ENCODE data around the gene FAM72A.
A peak's percentile ranks its signal among the peaks of the same experiment; 100 is the strongest.
"Not testable (repeated sequence)": the region's sequence is repeated elsewhere in the genome, so short reads cannot be mapped to it uniquely, and the experiment has no call there.

FAM72A gene

DNA sequence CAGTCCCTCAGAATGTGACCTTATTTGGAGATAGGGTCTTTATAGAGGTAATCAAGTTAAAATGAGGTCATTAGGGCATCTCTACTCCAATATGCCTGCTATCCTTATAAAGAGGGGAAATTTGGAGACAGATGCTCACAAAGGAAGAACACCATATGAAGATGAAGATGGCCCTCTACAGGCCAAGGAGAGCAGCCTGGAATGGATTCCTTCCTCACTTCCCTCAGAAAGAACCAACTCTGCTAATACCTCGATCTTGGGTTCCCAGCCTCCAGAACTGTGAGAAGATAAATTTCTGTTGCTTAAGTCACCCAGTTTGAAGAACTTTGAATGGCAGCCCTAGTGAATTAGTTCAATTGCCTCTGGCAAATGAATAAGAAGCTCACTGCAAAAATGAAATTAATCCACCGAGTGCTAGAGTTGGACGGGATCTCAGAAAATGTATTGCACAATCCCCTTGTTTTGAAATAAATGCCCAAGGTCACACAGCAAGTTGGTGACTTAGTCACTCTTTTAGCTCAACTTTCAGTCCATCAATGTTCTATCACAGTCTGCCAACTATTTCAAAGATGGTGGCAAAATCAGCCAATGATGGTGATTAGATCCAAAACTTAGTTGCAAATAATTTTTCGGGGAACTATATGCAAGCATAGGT lies 27.1 kb downstream of the FAM72A start:
- DNase-seq (ENCODE audit: low read depth) = peak; percentile 73
- H3K4me3 ChIP-seq (ENCODE audit: low read depth, low read length) = peak overlapping the region; percentile 28
- TF ChIP-seq, protein P1, sequence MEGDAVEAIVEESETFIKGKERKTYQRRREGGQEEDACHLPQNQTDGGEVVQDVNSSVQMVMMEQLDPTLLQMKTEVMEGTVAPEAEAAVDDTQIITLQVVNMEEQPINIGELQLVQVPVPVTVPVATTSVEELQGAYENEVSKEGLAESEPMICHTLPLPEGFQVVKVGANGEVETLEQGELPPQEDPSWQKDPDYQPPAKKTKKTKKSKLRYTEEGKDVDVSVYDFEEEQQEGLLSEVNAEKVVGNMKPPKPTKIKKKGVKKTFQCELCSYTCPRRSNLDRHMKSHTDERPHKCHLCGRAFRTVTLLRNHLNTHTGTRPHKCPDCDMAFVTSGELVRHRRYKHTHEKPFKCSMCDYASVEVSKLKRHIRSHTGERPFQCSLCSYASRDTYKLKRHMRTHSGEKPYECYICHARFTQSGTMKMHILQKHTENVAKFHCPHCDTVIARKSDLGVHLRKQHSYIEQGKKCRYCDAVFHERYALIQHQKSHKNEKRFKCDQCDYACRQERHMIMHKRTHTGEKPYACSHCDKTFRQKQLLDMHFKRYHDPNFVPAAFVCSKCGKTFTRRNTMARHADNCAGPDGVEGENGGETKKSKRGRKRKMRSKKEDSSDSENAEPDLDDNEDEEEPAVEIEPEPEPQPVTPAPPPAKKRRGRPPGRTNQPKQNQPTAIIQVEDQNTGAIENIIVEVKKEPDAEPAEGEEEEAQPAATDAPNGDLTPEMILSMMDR (IDR thresholded peaks at IDR 0.05; ENCODE audit: low read depth, low read length) = peak; percentile 53

DNA sequence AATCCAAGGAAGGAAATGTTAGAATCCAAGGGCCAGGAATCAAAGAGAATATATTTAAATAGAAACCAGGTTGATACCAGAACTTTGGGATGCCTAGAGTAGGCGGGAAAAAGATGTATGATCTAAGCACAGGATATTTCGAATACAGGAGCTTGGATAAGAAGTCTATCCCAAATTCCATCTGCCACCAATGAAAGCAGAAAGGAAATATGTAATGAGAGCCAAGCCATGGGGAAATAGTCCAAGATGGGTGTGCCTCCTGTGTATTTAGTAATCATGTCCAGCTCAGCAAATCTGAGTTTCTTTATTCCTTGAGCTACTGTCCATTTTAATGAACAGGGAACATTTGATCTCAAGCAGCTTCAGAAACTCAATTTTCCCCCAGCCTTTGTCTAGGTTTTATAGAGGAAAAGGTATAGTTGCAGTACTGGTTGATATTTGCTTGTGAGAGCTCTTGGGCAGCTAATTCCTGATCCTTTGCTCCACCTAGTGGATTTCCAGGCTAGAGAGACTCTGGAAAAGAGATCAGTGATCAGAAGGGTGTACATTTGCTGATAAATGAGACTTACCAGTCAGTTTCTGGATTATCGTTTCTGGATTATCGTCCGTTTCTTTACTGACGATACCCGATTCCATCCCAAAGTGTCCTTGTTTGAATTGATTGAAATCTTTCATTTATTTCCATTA lies 28.3 kb downstream of the FAM72A start:
- not testable (repeated sequence) for H3K4me3 ChIP-seq (ENCODE audit: low read depth, low read length)
- peak; percentile 5 for DNase-seq (ENCODE audit: low read depth)

DNA sequence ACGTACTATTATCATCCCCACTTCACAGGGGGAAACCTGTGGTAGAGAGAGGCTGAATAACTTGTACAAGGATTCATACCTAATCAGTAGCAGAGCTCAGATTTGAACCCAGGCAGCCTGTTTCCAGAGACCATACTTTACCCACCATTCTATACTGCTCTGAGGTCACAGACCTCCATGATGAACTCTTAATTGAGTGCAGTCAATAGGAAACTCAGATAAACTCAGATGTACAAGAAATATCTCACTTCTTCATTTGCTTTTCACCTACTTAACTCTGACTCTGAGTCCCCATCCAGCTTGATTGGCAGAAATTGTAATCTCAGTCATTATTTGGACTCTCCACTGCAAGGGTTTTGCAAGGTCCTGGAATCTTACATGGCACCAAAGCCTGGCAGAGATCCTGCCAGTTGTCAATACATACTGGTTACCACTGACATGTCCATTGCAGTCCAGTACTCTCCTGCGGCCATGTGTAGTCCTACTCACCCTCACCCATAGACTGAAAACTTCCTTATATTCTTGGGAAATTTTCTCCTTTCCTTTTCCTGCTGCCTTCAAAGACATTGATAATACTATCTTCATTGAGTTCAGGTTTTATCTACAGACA lies 29.4 kb downstream of the FAM72A start:
- DNase-seq (ENCODE audit: low read depth); H3K4me3 ChIP-seq (ENCODE audit: low read depth, low read length): not testable (repeated sequence)

DNA sequence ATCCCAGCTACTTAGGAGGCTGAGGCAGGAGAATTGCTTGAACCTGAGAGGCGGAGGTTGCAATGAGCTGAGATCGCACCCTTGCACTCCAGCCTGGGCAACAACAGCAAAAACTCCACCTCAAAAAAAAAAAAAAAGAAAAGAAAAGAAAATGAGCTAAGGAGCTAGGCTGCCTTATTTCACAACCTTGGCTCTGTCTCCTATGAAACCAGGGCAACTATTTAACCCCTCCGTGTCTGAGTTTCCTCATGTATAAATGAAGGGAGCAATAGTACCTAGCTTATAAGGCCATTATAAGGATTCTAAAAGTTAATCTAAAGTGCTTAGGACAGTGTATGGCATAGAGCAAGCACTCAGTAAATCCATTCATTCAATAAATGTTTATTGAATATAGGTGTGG lies 32.8 kb downstream of the FAM72A start:
- peak; percentile 33 for DNase-seq (ENCODE audit: low read depth)
- not testable (repeated sequence) for H3K4me3 ChIP-seq (ENCODE audit: low read depth, low read length)

DNA sequence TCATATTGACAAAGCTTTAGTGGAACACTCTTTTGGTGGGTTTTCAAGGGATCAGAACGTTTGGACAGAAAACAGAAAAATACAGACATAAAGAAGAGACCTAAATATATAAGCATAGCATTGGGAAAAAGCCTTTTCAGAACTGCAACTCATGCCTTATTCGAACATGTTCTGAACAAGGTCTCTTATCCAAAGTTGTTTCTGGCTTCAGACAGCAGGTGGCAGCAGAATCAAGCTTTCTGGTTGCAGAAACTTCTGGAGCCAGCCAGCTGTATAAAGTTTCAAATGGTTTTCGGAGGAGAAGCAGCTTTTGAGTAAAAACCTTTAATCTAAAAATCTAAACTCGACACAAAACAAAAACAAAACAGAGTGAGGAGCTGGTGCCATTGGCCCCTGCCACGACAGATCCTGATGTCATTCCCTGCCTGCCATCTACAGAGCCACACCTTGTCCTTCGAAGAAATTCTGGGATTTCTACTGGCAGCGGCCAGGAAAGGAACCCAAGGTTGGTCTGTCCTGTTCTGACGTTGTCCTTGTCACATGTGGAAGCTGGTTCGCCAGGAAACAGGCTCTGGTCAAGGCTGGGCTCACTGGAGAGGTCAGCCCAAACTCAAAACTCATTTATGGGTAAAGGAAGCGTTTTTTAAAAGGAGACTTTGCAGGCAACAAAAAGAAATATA lies 35.1 kb downstream of the FAM72A start:
- not testable (repeated sequence) for DNase-seq (ENCODE audit: low read depth); H3K4me3 ChIP-seq (ENCODE audit: low read depth, low read length)

DNA sequence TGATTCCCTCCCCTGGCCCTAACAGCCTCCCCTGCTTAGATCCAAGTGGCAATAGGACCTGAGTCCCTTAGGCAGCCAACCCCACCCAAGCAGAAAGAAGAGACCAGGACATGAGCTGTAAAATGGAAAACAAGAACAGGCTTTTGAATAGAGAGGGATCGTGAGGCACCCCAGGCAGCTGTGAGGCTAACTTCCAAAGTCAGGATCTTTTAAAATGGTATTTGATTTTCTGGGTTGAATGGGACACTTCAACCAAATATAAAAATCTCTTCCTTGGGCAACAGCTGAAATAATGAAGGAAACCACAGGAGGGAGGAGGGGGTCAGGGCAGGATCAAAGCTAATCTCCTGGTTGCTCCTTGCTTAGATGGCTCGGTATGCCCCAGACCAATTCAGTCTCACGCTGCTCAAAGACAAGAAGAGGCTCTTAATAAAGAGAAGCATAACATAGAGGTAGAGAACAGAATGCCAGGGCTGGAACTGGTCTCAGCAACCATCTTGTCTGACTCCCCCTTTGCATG lies 56.8 kb downstream of the FAM72A start:
- H3K4me3 ChIP-seq (ENCODE audit: low read depth, low read length) = no peak overlapping the region
- no peak for DNase-seq (ENCODE audit: low read depth)
- TF ChIP-seq, protein P1 (IDR thresholded peaks at IDR 0.05; ENCODE audit: low read depth, low read length) = no peak
- TF ChIP-seq, protein P2, sequence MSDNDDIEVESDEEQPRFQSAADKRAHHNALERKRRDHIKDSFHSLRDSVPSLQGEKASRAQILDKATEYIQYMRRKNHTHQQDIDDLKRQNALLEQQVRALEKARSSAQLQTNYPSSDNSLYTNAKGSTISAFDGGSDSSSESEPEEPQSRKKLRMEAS (IDR thresholded peaks at IDR 0.05; ENCODE audit: low read depth, low read length) = no peak
- TF ChIP-seq MYC (IDR thresholded peaks at IDR 0.05; ENCODE audit: low read depth, low read length) (no peak), POLR2A (IDR thresholded peaks at IDR 0.05; ENCODE audit: extremely low read depth, insufficient read length) (no peak)

DNA sequence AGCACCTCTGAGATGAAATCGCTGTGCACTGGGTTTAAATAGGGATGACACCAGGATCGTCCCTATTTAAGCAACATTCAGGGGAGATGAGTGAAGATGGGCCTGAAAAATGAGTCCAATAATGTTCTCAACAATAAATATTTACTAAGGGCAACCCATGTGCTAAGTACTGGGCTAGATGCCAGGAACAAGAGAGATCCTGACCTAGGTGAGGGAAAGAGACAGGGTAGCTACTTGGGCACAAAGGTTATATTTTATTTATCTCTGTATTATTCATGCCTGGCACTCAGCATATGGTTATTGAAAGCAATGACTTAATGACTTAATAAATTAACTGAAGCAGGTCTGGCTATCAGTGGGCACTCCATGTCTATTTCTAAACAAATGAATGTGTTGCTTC lies 58.0 kb downstream of the FAM72A start:
- DNase-seq (ENCODE audit: low read depth) = no peak
- no peak overlapping the region for H3K4me3 ChIP-seq (ENCODE audit: low read depth, low read length)
- TF ChIP-seq, protein P1 (IDR thresholded peaks at IDR 0.05; ENCODE audit: low read depth, low read length) = no peak
- TF ChIP-seq, protein P2 (IDR thresholded peaks at IDR 0.05; ENCODE audit: low read depth, low read length) = no peak
- TF ChIP-seq MYC (IDR thresholded peaks at IDR 0.05; ENCODE audit: low read depth, low read length) (no peak), POLR2A (IDR thresholded peaks at IDR 0.05; ENCODE audit: extremely low read depth, insufficient read length) (no peak)

DNA sequence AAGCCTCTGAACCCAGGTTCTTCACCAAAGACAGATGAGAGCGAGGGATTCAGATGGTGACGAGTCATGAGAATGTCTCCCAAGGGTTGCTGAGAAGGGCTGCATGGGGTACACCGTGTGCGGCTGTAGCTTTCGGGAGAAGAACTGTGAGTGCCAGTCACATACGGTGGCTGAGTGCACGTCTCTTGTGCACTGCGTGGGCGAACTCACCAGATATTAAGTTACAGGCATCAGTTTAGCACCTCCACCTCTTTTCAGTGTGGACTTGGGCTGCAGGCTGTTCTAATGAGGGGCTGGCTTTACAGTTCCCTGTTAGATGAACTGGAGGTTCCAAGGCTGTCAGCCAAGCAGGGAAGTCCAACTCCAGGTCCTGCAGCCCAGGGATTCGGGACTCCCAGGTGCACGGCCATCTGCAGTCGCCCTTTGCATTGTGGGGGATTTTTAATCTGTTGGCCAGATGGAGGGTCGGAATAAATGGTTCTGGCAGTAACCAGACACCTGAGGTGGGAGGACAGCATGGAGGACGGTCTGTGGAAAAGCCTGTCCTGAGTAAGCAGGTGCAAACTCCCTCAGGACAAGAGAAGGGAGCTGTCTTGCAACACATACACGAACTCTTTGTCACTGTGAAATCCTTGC lies 59.0 kb downstream of the FAM72A start:
- no peak for DNase-seq (ENCODE audit: low read depth)
- TF ChIP-seq, protein P1 (IDR thresholded peaks at IDR 0.05; ENCODE audit: low read depth, low read length) = no peak
- no peak for TF ChIP-seq POLR2A (IDR thresholded peaks at IDR 0.05; ENCODE audit: extremely low read depth, insufficient read length)
- TF ChIP-seq MYC (IDR thresholded peaks at IDR 0.05; ENCODE audit: low read depth, low read length) = no peak
- no peak overlapping the region for H3K4me3 ChIP-seq (ENCODE audit: low read depth, low read length)

All from NB4 (cell line).